ENCODE results near the gene CDC45.

CDC45 gene

DNA sequence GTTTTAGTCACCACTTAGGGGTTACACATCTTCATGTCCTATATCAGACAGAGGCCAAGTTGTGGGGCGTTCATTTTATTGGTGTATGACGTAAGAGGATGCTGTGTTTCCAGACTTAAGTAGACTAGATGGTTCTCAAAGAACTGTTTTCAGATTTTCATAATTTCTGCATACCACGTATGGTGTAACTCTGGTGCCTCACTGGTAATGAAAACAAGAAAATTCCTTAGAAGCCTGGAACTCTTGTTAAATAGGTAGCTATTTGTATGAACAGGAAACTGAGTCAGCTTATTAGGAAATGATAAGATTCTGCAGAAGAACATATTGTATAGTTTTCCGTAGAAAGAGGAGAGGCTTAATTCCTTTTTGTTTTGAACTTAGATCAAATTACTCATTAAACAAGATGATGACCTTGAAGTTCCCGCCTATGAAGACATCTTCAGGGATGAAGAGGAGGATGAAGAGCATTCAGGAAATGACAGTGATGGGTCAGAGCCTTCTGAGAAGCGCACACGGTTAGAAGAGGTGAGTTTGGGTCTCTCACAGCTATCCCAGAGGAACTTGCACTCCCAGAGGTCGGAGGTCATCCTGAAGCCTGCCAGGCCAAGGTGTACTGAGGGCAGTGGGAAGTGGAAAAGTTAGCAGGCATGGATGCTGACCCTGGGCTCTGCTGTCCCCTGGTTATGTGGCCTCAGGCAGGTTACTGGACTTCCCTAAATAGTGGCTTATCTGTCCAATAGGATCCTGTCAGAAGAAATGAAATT is 3.9 kb downstream of the CDC45 start:
- in situ Hi-C loops (cut with MboI; ENCODE audit: low sequenced_read_pairs, unreplicated experiment), result no loop called here
- TF ChIP-seq, protein P1, sequence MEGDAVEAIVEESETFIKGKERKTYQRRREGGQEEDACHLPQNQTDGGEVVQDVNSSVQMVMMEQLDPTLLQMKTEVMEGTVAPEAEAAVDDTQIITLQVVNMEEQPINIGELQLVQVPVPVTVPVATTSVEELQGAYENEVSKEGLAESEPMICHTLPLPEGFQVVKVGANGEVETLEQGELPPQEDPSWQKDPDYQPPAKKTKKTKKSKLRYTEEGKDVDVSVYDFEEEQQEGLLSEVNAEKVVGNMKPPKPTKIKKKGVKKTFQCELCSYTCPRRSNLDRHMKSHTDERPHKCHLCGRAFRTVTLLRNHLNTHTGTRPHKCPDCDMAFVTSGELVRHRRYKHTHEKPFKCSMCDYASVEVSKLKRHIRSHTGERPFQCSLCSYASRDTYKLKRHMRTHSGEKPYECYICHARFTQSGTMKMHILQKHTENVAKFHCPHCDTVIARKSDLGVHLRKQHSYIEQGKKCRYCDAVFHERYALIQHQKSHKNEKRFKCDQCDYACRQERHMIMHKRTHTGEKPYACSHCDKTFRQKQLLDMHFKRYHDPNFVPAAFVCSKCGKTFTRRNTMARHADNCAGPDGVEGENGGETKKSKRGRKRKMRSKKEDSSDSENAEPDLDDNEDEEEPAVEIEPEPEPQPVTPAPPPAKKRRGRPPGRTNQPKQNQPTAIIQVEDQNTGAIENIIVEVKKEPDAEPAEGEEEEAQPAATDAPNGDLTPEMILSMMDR (IDR thresholded peaks at IDR 0.05; ENCODE audit: borderline replicate concordance, control extremely low read depth, extremely low read depth, insufficient read depth, missing control alignments), result no peak
- DNase-seq (ENCODE audit: low spot score), result no peak

DNA sequence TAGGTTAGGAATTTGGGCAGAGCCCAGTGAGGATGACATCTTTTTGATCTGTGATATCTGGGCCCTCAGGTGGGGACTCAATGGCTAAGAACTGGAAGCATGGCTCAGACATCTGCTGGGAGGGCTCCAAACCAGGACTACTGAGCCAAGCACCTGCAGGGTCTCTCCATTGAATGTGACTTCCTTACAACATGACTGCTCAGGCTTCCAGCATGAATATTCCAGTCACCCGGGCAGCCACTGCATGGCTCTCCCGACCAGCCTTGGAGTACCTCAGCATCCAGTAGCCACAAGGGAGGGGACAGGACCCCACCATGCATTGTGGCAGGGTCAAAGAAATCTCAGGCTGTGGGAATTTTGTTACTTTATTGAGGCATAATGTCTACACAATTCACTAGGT is 8.6 kb downstream of the CDC45 start:
- DNase-seq (ENCODE audit: low spot score), result no peak
- TF ChIP-seq, protein P1 (IDR thresholded peaks at IDR 0.05; ENCODE audit: borderline replicate concordance, control extremely low read depth, extremely low read depth, insufficient read depth, missing control alignments), result no peak
- in situ Hi-C loops (cut with MboI; ENCODE audit: low sequenced_read_pairs, unreplicated experiment), result no loop called here

DNA sequence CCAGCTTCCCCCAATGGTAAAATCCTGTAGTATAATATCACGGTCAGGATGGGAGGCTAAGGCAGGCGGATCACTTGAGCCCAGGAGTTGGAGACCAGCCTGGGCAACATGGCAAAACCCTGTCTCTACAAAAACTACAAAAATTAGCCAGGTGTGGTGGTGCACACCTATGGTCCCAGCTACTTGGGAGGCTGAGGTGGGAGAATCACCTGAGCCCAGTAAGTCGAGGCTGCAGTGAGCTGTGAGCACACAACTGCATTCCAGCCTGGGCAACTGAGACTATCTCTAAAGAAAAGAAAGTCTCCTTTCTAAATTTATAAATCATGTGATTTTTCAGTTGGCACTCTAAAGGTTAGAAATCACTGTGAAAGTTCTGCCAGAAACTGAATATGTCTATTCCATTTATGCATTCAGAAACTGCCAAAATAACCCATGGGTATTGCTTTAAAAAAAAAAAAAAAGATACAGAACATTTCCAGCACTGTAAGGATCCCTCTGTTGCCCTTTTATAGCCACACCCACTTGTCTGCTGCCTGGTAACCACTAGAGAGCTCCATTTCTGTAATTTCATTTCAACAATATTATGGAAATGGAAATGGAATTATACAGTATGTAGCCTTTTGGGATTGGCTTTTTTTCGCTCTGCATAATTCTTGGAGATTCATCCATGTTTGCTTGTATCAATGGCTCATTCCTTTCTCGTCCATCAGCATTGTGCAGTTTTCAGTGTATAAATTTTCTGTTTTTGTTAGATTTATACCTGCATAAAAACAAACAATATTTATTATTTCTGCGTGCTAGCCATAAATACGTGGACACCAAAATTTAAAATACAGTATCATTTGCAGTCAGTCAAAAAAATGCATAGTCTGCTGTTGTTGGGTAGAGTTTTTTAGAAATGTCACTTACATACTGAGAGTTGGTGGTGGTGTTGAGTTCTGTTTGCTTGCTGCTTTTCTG is 9.4 kb downstream of the CDC45 start:
- no peak for DNase-seq (ENCODE audit: low spot score)
- TF ChIP-seq, protein P1 (IDR thresholded peaks at IDR 0.05; ENCODE audit: borderline replicate concordance, control extremely low read depth, extremely low read depth, insufficient read depth, missing control alignments), result no peak
- in situ Hi-C loops (cut with MboI; ENCODE audit: low sequenced_read_pairs, unreplicated experiment), result no loop called here

DNA sequence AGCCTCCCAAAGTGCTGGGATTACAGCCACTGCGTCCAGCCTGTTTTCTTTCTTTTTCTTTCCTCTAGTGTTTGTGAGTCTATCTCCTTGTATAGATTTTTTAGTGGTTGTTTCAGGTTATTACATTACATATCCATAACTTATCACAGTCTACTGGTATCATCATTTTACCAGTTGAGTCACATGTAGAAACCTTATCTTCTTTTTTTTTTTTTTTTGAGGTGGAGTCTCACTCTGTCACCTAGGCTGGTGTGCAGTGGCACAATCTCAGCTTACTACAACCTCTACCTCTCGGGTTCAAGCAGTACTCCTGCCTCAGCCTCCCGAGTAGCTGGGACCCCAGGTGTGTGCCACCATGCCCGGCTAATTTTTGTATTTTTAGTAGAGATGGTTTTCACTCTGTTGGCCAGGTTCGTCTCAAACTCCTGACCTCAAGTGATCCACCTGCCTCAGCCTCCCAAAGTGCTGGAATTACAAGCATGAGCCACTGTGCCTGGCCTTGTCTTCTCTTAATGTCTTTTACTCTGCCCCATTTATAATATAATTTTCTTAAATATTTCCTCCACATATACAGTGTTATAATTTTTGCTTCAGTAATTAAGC is 11.0 kb downstream of the CDC45 start:
- DNase-seq (ENCODE audit: low spot score), result no peak
- TF ChIP-seq, protein P1 (IDR thresholded peaks at IDR 0.05; ENCODE audit: borderline replicate concordance, control extremely low read depth, extremely low read depth, insufficient read depth, missing control alignments), result no peak
- in situ Hi-C loops (cut with MboI; ENCODE audit: low sequenced_read_pairs, unreplicated experiment), result no loop called here

DNA sequence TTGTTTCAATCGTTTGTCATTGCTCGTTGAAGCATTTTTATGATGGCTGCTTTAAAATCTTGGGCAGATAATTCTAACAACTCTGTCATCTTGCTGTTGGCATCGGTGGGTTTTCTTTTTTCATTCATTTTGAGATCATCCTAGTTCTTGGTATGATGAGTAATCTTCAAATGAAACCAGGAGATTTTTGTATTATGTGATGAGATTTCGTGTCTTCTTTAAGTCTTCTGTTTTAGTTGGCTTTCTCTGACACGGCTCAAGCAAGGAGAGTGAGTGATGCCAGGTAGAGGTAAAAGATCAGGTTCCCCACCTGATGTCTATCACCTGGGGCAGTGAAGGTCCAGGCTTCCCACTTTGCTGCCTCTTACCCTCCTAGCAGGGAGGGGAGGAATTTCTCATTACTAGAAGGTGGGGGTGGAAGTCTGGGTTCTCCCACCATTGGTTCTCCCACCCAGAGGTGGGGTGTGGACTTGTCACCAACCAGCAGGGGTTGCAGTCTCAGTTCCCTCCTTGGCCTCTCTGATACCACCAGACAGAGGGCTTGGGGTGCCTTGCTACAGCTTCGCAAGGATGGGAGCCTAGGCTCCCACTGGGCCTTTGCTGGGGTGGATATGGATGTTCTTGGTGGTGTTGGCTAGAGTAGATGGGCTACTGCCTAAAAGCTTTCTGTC is 12.9 kb downstream of the CDC45 start:
- DNase-seq (ENCODE audit: low spot score), result no peak
- TF ChIP-seq, protein P1 (IDR thresholded peaks at IDR 0.05; ENCODE audit: borderline replicate concordance, control extremely low read depth, extremely low read depth, insufficient read depth, missing control alignments), result no peak
- in situ Hi-C loops (cut with MboI; ENCODE audit: low sequenced_read_pairs, unreplicated experiment), result no loop called here

Measured in GM13976 (cell line).